Measurements from ENCODE around the gene PPP1R15A.

The PPP1R15A gene

GRCh38 chr19:48852292-48852691, 19.9 kb upstream of the PPP1R15A start:
- no peak overlapping the region for H3K27ac ChIP-seq
- H3K9me3 ChIP-seq = no peaks in the 10 kb centered on the region
- no peaks in the 10 kb centered on the region for H3K4me1 ChIP-seq (ENCODE audit: control insufficient read depth in 1 of 2, insufficient read depth in 1 of 2, low read depth in 1 of 2, low read length in 1 of 2)
- no peaks in the 10 kb centered on the region for H3K36me3 ChIP-seq
- H3K4me3 ChIP-seq (ENCODE audit: low read depth in 1 of 2, low read length in 1 of 2) = no peak overlapping the region
- TF ChIP-seq, protein P1, sequence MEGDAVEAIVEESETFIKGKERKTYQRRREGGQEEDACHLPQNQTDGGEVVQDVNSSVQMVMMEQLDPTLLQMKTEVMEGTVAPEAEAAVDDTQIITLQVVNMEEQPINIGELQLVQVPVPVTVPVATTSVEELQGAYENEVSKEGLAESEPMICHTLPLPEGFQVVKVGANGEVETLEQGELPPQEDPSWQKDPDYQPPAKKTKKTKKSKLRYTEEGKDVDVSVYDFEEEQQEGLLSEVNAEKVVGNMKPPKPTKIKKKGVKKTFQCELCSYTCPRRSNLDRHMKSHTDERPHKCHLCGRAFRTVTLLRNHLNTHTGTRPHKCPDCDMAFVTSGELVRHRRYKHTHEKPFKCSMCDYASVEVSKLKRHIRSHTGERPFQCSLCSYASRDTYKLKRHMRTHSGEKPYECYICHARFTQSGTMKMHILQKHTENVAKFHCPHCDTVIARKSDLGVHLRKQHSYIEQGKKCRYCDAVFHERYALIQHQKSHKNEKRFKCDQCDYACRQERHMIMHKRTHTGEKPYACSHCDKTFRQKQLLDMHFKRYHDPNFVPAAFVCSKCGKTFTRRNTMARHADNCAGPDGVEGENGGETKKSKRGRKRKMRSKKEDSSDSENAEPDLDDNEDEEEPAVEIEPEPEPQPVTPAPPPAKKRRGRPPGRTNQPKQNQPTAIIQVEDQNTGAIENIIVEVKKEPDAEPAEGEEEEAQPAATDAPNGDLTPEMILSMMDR (IDR thresholded peaks at IDR 0.05) = no peak
- no peaks in the 10 kb centered on the region for H3K27me3 ChIP-seq

DNA sequence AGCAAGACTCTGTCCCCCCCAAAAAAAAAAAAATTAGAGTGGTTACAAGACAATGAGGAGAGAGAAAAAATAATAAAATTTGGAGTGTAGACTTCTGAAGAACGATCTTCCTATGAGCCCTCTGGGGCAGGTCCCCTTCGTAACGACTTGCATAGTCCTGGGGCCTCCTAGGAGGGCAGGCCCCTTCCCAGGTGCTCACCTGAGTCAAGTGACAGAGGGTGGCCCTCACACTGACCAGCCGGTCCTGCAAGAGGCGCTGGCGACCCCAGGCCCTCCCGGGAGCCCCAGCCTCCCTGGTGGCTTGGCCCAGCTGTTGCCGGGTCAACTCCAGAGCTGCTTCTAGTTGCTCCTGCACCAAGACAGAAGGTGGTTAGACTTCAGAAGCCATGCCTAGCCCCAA, 18.7 kb upstream of the PPP1R15A start:
- no peaks in the 10 kb centered on the region for H3K36me3 ChIP-seq
- H3K4me3 ChIP-seq (ENCODE audit: low read depth in 1 of 2, low read length in 1 of 2) = no peak overlapping the region
- H3K9me3 ChIP-seq = no peaks in the 10 kb centered on the region
- no peaks in the 10 kb centered on the region for H3K27me3 ChIP-seq
- TF ChIP-seq, protein P1 (IDR thresholded peaks at IDR 0.05) = no peak
- H3K4me1 ChIP-seq (ENCODE audit: control insufficient read depth in 1 of 2, insufficient read depth in 1 of 2, low read depth in 1 of 2, low read length in 1 of 2) = no peaks in the 10 kb centered on the region
- no peak overlapping the region for H3K27ac ChIP-seq

- H3K4me3 ChIP-seq (ENCODE audit: low read depth in 1 of 2, low read length in 1 of 2) = no peak overlapping the region
- H3K36me3 ChIP-seq = no peaks in the 10 kb centered on the region
- no peaks in the 10 kb centered on the region for H3K9me3 ChIP-seq
- TF ChIP-seq, protein P1 (IDR thresholded peaks at IDR 0.05) = no peak
- no peak overlapping the region for H3K27ac ChIP-seq
- H3K27me3 ChIP-seq = peaks cover 1% of the 10 kb centered on the region
- peaks cover 2 to 5% of the 10 kb centered on the region in 2 experiments for H3K4me1 ChIP-seq (ENCODE audit: control insufficient read depth in 1 of 2, insufficient read depth in 1 of 2, low read depth in 1 of 2, low read length in 1 of 2)
Measured at GRCh38 chr19:48854103-48854502, 18.1 kb upstream of the PPP1R15A start.

- H3K4me1 ChIP-seq (ENCODE audit: control insufficient read depth in 1 of 2, insufficient read depth in 1 of 2, low read depth in 1 of 2, low read length in 1 of 2) = peaks cover 4 to 10% of the 10 kb centered on the region in 2 experiments
- H3K36me3 ChIP-seq = no peaks in the 10 kb centered on the region
- H3K27ac ChIP-seq = no peak overlapping the region
- peaks cover 4% of the 10 kb centered on the region for H3K27me3 ChIP-seq
- no peaks in the 10 kb centered on the region for H3K9me3 ChIP-seq
- H3K4me3 ChIP-seq (ENCODE audit: low read depth in 1 of 2, low read length in 1 of 2) = no peak overlapping the region
- TF ChIP-seq, protein P1 (IDR thresholded peaks at IDR 0.05) = no peak
Measured at GRCh38 chr19:48856921-48857320, 15.3 kb upstream of the PPP1R15A start.

DNA sequence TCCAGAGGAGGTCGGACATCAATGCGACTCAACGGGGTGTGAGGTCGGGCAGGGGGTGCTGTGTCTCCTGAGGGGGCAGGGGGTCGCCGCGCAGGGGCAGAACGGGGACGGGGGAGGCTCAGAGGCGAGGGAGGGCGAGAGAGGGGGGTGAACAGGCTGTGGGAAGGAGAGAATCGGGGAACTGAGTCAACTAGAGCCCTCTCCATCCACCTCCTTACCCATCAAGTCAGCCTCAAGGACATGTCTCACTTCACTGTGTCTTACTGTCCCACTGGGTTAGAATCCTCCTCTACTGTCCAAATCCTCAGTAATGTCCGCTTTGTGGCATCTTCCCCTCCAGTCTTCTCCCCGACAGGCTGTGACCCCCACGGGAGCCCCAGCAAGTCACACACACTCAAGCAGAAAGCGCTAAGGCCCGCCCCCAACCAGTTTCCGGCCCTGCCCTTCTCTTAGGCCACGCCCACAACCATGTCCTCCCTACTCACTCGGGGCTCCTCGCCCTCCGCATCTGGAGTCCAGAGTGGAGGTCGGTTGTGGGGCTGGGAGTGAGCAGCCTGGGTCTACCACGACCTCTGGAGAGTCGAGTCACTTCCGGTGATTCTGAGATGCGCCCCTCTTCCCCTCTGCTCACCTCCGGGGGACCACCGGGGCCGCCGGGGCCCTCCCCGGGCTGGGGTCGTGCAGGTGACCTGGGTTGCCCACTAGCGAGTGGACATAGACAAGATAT, 13.1 kb upstream of the PPP1R15A start:
- Histone ChIP-seq H3K4me3 (ENCODE audit: low read depth in 1 of 2, low read length in 1 of 2) (peak overlapping the region; percentile 38 to 49), H3K27ac (no peak overlapping the region), H3K36me3 (no peaks in the 10 kb centered on the region), H3K9me3 (no peaks in the 10 kb centered on the region), H3K4me1 (ENCODE audit: control insufficient read depth in 1 of 2, insufficient read depth in 1 of 2, low read depth in 1 of 2, low read length in 1 of 2) (peaks cover 4 to 10% of the 10 kb centered on the region in 2 experiments), H3K27me3 (peaks cover 4% of the 10 kb centered on the region)
- TF ChIP-seq, protein P1 (IDR thresholded peaks at IDR 0.05) = no peak

Measured in neutrophil (primary cell).